SK-N-SH (cell line): ENCODE data around the gene SREBF2. TPM values are rescaled to one million over a fixed set of nuclear protein-coding genes. Genes with fewer than 3 reads are reported as not detected.

ENCODE experiments used
- CTCF ChIA-PET: fragments of 300-600, 350-600 bp; formaldehyde crosslinking; extraction: SDS; loops from one replicate; lab custom pipeline; 2021; lab: Yijun Ruan, JAX
- POLR2A ChIA-PET: fragments of 350-600 bp; sonication (Branson Sonifier 250); formaldehyde crosslinking; extraction: SDS; loops from one replicate; lab custom pipeline; 2020; ENCODE audit warnings: antibody characterized with exemption, inconsistent platforms; lab: Yijun Ruan, JAX
- DNase-seq: peaks from one replicate; pipeline ENCODE4 v3.0.0; 2012
- H2AFZ ChIP-seq: fragments of 200-600 bp; sonication (generic); 2 replicates; pipeline ENCODE4 v1.8.1; 2016; ENCODE audit warnings: antibody characterized with exemption, mild to moderate bottlenecking, low read depth
- H3F3A ChIP-seq: fragments of 200-600 bp; sonication (generic); replicated peaks from 2 replicates; pipeline ENCODE3; 2016; ENCODE audit warnings: antibody characterized with exemption, mild to moderate bottlenecking; ENCODE audit not compliant: insufficient read depth
- H3K27ac ChIP-seq, 2 experiments: fragments of 200-500 bp in 1 of 2; fragments of 200-600 bp in 1 of 2; sonication (Bioruptor generic) in 1 of 2; sonication (generic), shearing (Covaris generic) in 1 of 2; 2 replicates each; pipeline versions ENCODE4 v1.5.1 to v1.6.1; 2014 to 2016; ENCODE audit warnings: low read depth in 2 of 2, inconsistent platforms in 1 of 2, low read length in 1 of 2, mild to moderate bottlenecking in 1 of 2, mixed read lengths in 1 of 2
- H3K27me3 ChIP-seq: fragments of 200-600 bp; sonication (generic), shearing (Covaris generic); 2 replicates; pipeline ENCODE4 v1.6.1; 2016; ENCODE audit warnings: mixed run types; ENCODE audit not compliant: insufficient read depth
- H3K36me3 ChIP-seq, 2 experiments: fragments of 200-500 bp in 1 of 2; fragments of 200-600 bp in 1 of 2; sonication (Bioruptor generic) in 1 of 2; sonication (generic) in 1 of 2; replicated peaks in 1 of 2; 2 replicates each; pipeline versions ENCODE3 to v1.5.1; 2014 to 2016; ENCODE audit warnings: low read length in 1 of 2, mild to moderate bottlenecking in 1 of 2; ENCODE audit not compliant: insufficient read depth in 2 of 2, control insufficient read depth in 1 of 2
- H3K4me1 ChIP-seq, 2 experiments: fragments of 200-500 bp in 1 of 2; fragments of 200-600 bp in 1 of 2; sonication (Bioruptor generic) in 1 of 2; sonication (generic), shearing (Covaris generic) in 1 of 2; 2 replicates each; pipeline versions ENCODE4 v1.5.1 to v1.6.1; 2014 to 2016; ENCODE audit warnings: low read depth in 1 of 2, low read length in 1 of 2, mixed run types in 1 of 2; ENCODE audit not compliant: insufficient read depth in 2 of 2, control insufficient read depth in 1 of 2
- H3K4me2 ChIP-seq: fragments of 200-600 bp; sonication (generic), shearing (Covaris generic); 2 replicates; pipeline ENCODE4 v1.6.1; 2017; ENCODE audit warnings: mixed run types
- H3K4me3 ChIP-seq, 2 experiments: fragments of 200-500 bp in 1 of 2; fragments of 200-600 bp in 1 of 2; sonication (Bioruptor generic) in 1 of 2; sonication (generic), shearing (Covaris generic) in 1 of 2; 2 replicates each; pipeline versions ENCODE4 v1.5.1 to v1.8.1; 2014 to 2016; ENCODE audit warnings: low read depth in 2 of 2, inconsistent platforms in 1 of 2, low read length in 1 of 2, mild to moderate bottlenecking in 1 of 2, mixed read lengths in 1 of 2, moderate library complexity in 1 of 2
- H3K79me2 ChIP-seq: fragments of 200-600 bp; sonication (generic); 2 replicates; pipeline ENCODE4 v1.8.1; 2017; ENCODE audit warnings: mild to moderate bottlenecking; ENCODE audit not compliant: insufficient read depth
- H3K9ac ChIP-seq: fragments of 200-600 bp; sonication (generic); 2 replicates; pipeline ENCODE4 v1.6.1; 2017; ENCODE audit warnings: mixed run types
- H3K9me2 ChIP-seq: fragments of 200-600 bp; sonication (generic); 2 replicates; pipeline ENCODE4 v1.6.1; 2017; ENCODE audit warnings: mixed run types
- H3K9me3 ChIP-seq: fragments of 200-600 bp; sonication (generic); 2 replicates; pipeline ENCODE4 v1.6.1; 2017; ENCODE audit warnings: mixed run types, mild to moderate bottlenecking, moderate library complexity
- H4K20me1 ChIP-seq: fragments of 200-600 bp; sonication (generic); 2 replicates; pipeline ENCODE4 v1.6.1; 2017; ENCODE audit warnings: mild to moderate bottlenecking, mixed run types; ENCODE audit not compliant: insufficient read depth
- FOXJ3 ChIP-seq: sonication (generic); formaldehyde crosslinking; IDR thresholded peaks from 2 replicates; pipeline ENCODE4 v1.5.1; 2020; ENCODE audit warnings: mild to moderate bottlenecking, missing genetic modification reagents
- GABPA ChIP-seq: IDR thresholded peaks from 2 replicates; pipeline ENCODE4 v1.4.0; 2012; ENCODE audit warnings: low read depth, mild to moderate bottlenecking
- IRF3 ChIP-seq: fragments of 150-350 bp; IDR thresholded peaks from 2 replicates; pipeline ENCODE4 v1.6.1; 2016; ENCODE audit warnings: mild to moderate bottlenecking, low read depth, low read length
- MEF2A ChIP-seq: IDR thresholded peaks from 2 replicates; pipeline ENCODE4 v1.4.0; 2012; ENCODE audit warnings: low read depth, borderline replicate concordance
- MXI1 ChIP-seq: IDR thresholded peaks from 2 replicates; pipeline ENCODE4 v1.6.1; 2012; ENCODE audit warnings: mild to moderate bottlenecking, low read depth, low read length, improper control_type of control experiment
- POLR2AphosphoS5 ChIP-seq: IDR thresholded peaks from 2 replicates; pipeline ENCODE4 v1.6.1; 2012; ENCODE audit warnings: low read depth, low read length
- RCOR1 ChIP-seq: fragments of 150-350 bp; IDR thresholded peaks from 2 replicates; pipeline ENCODE4 v1.6.1; 2017; ENCODE audit warnings: antibody characterized with exemption, low read length
- RFX5 ChIP-seq: IDR thresholded peaks from 2 replicates; pipeline ENCODE4 v1.6.1; 2012; ENCODE audit warnings: mild to moderate bottlenecking, improper control_type of control experiment, low read length
- RXRA ChIP-seq: IDR thresholded peaks from 2 replicates; pipeline ENCODE4 v1.4.0; 2012; ENCODE audit warnings: low read depth, mild to moderate bottlenecking, borderline replicate concordance
- SMC3 ChIP-seq: IDR thresholded peaks from 2 replicates; pipeline ENCODE4 v1.6.1; 2012; ENCODE audit warnings: low read depth, low read length, improper control_type of control experiment
- TCF12 ChIP-seq: IDR thresholded peaks from 2 replicates; pipeline ENCODE4 v1.4.0; 2012
- ZBTB33 ChIP-seq: IDR thresholded peaks from 2 replicates; pipeline ENCODE4 v1.4.0; 2012; ENCODE audit warnings: low read depth, borderline replicate concordance
- WGBS: methylation state at CpG from one replicate; pipeline ENCODE4 v1.1.6; 2017; ENCODE audit warnings: low lambda C conversion rate; 5-methylcytosine and 5-hydroxymethylcytosine counted together
- polyA plus RNA-seq, 3 experiments: library from polyadenylated mRNA; depleted of rRNA; stranded (reverse); fragments of >200 nt; gene quantifications; 2 replicates each; pipeline ENCODE4 v1.2.3, GENCODE V29; 2012
- TF ChIP-seq, protein P1 (sequence below): IDR thresholded peaks from 2 replicates; pipeline ENCODE4 v1.6.1; 2012; ENCODE audit warnings: mild to moderate bottlenecking, low read depth, low read length, moderate library complexity
- TF ChIP-seq, protein P2 (sequence below): IDR thresholded peaks from 2 replicates; pipeline ENCODE4; 2012

SREBF2 gene
- polyA plus RNA-seq, 1 of the 3 experiments (the other 2 are of a cell fraction) = 7.5 TPM

- TF ChIP-seq, protein P1, sequence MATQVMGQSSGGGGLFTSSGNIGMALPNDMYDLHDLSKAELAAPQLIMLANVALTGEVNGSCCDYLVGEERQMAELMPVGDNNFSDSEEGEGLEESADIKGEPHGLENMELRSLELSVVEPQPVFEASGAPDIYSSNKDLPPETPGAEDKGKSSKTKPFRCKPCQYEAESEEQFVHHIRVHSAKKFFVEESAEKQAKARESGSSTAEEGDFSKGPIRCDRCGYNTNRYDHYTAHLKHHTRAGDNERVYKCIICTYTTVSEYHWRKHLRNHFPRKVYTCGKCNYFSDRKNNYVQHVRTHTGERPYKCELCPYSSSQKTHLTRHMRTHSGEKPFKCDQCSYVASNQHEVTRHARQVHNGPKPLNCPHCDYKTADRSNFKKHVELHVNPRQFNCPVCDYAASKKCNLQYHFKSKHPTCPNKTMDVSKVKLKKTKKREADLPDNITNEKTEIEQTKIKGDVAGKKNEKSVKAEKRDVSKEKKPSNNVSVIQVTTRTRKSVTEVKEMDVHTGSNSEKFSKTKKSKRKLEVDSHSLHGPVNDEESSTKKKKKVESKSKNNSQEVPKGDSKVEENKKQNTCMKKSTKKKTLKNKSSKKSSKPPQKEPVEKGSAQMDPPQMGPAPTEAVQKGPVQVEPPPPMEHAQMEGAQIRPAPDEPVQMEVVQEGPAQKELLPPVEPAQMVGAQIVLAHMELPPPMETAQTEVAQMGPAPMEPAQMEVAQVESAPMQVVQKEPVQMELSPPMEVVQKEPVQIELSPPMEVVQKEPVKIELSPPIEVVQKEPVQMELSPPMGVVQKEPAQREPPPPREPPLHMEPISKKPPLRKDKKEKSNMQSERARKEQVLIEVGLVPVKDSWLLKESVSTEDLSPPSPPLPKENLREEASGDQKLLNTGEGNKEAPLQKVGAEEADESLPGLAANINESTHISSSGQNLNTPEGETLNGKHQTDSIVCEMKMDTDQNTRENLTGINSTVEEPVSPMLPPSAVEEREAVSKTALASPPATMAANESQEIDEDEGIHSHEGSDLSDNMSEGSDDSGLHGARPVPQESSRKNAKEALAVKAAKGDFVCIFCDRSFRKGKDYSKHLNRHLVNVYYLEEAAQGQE = no peak
- no peak for TF ChIP-seq POLR2AphosphoS5
- TF ChIP-seq MXI1 = no peak
- no peak for TF ChIP-seq RFX5
- TF ChIP-seq FOXJ3 = no peak
Measured at GRCh38 chr22:41885516-41885915, 52.6 kb downstream of the SREBF2 start (continued).

DNA sequence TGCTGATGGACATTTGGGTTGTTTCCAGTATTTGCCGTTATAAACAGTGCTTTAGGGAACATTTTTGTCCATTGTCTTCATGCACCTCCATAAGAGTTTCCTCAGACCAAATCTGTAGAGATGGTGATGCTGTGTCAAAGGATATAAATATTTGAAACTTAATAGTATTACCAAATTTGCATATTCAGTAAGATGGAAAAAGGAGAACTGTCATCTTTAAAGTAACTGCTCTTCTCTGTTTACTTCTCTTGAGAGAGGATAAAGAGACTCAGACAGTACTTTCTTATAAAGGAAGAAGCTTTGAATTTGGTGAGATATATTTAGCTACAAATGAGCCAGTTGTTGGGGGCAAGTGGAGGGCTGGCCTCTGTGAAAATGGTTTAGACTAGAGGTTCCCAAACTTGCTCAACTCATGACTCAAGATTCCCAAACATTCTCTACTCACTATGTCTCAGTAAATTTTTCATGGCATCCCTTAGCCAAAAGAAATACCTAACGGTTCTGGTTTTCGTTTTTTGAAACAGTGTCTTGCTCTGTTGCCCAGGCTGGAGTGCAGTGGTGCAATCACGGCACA is 55.8 kb downstream of the SREBF2 start:
- H3F3A ChIP-seq = no peaks in the 10 kb centered on the region
- no peaks in the 10 kb centered on the region for H4K20me1 ChIP-seq
- H3K9ac ChIP-seq = no peak overlapping the region
- DNase-seq = no peak
- peaks cover 0 to 7% of the 10 kb centered on the region in 2 experiments for H3K36me3 ChIP-seq
- H2AFZ ChIP-seq = no peak overlapping the region
- no peaks in the 10 kb centered on the region for H3K4me1 ChIP-seq
- 94% methylated on average over 4 of the region's 4 CpGs for WGBS
- H3K79me2 ChIP-seq = no peaks in the 10 kb centered on the region
- no peak overlapping the region for H3K27ac ChIP-seq
- no peak for TF ChIP-seq TCF12
- TF ChIP-seq, protein P2, sequence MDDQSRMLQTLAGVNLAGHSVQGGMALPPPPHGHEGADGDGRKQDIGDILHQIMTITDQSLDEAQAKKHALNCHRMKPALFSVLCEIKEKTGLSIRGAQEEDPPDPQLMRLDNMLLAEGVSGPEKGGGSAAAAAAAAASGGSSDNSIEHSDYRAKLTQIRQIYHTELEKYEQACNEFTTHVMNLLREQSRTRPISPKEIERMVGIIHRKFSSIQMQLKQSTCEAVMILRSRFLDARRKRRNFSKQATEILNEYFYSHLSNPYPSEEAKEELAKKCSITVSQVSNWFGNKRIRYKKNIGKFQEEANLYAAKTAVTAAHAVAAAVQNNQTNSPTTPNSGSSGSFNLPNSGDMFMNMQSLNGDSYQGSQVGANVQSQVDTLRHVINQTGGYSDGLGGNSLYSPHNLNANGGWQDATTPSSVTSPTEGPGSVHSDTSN = no peak
- no peak for TF ChIP-seq ZBTB33
- TF ChIP-seq, all 33 proteins: peak for 0
- Histone ChIP-seq H3K4me3 (no peak overlapping the region), H3K27me3 (no peaks in the 10 kb centered on the region), H3K4me2 (no peak overlapping the region), H3K9me3 (no peaks in the 10 kb centered on the region), H3K9me2 (no peaks in the 10 kb centered on the region)
- CTCF ChIA-PET = no interaction called here
- POLR2A ChIA-PET = no interaction called here

DNA sequence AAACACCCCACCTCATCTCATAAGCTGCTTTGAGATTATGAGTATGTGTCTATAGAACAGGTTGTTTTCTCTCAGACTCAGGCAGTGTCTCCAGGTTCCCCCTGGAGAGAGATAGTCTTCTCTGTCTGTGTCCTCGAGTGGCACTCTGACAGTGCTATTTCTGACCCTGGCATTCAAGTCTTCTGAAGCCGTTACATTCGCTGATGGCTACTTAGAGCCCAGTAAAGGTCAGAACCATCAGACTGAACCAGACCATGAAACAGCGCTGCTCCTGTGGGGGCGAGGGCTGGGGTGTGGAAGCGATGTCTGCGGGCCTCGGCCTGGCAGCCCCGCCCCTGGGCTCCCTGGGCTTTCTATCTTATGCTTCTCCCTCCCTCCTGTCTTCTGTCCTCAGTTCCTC is 58.5 kb downstream of the SREBF2 start:
- no peak overlapping the region for H3K4me2 ChIP-seq
- no peaks in the 10 kb centered on the region for H3K79me2 ChIP-seq
- no peaks in the 10 kb centered on the region for H4K20me1 ChIP-seq
- no peak overlapping the region for H3K9ac ChIP-seq
- H3K27me3 ChIP-seq = no peaks in the 10 kb centered on the region
- H3K36me3 ChIP-seq = no peaks in the 10 kb centered on the region
- WGBS = 93% methylated on average over 9 of the region's 9 CpGs
- H3K9me2 ChIP-seq = no peaks in the 10 kb centered on the region
- no peak overlapping the region for H3K4me3 ChIP-seq
- no peak overlapping the region for H2AFZ ChIP-seq
- POLR2A ChIA-PET = no interaction called here
- CTCF ChIA-PET = no interaction called here
- DNase-seq = no peak
- no peaks in the 10 kb centered on the region for H3K9me3 ChIP-seq
- no peaks in the 10 kb centered on the region for H3F3A ChIP-seq
- no peaks in the 10 kb centered on the region for H3K4me1 ChIP-seq
- H3K27ac ChIP-seq = no peak overlapping the region
- TF ChIP-seq GABPA (no peak), RXRA (no peak), RCOR1 (no peak), MEF2A (no peak), TCF12 (no peak), IRF3 (no peak), MXI1 (no peak), SMC3 (no peak)
- TF ChIP-seq, protein P1 = no peak
